HG02610 (cell line): ENCODE data around the gene SKIC8.

Experiments
- ATAC-seq: cut with Tn5 transposase; IDR thresholded peaks from one replicate; pipeline ENCODE4 v1.9.1; 2021; ENCODE audit warnings: mild to moderate bottlenecking, moderate library complexity; ENCODE audit not compliant: unreplicated experiment

Gene SKIC8

GRCh38 chr15:78292219-78292618, 7.2 kb downstream of the SKIC8 start:
- no peak for ATAC-seq

GRCh38 chr15:78291698-78292097, 7.7 kb downstream of the SKIC8 start:
- ATAC-seq: no peak

- no peak for ATAC-seq
Observed at GRCh38 chr15:78291052-78291451, 8.4 kb downstream of the SKIC8 start.

- no peak for ATAC-seq
Observed at GRCh38 chr15:78290222-78290621, 9.2 kb downstream of the SKIC8 start.

- no peak for ATAC-seq
Observed at GRCh38 chr15:78284758-78285157, 14.7 kb downstream of the SKIC8 start.

- no peak for ATAC-seq
Observed at GRCh38 chr15:78282324-78282723, 17.1 kb downstream of the SKIC8 start.

- ATAC-seq: no peak
Observed at GRCh38 chr15:78280319-78281072, 18.9 kb downstream of the SKIC8 start.

GRCh38 chr15:78276064-78276943, 23.1 kb downstream of the SKIC8 start:
- no peak for ATAC-seq

GRCh38 chr15:78274994-78275393, 24.4 kb downstream of the SKIC8 start:
- no peak for ATAC-seq

GRCh38 chr15:78272776-78273175, 26.6 kb downstream of the SKIC8 start:
- no peak for ATAC-seq

GRCh38 chr15:78272316-78272715, 27.1 kb downstream of the SKIC8 start:
- no peak for ATAC-seq

GRCh38 chr15:78266806-78267205, 32.6 kb downstream of the SKIC8 start:
- no peak for ATAC-seq

GRCh38 chr15:78266229-78266628, 33.2 kb downstream of the SKIC8 start:
- no peak for ATAC-seq

GRCh38 chr15:78265752-78266224, 33.6 kb downstream of the SKIC8 start:
- ATAC-seq: no peak

GRCh38 chr15:78265137-78265460, 34.3 kb downstream of the SKIC8 start:
- no peak for ATAC-seq

GRCh38 chr15:78264304-78265136, 34.9 kb downstream of the SKIC8 start, which contains the start of gene DNAJA4:
TSS of gene DNAJA4 (plus strand) at chr15:78264562. CDS start at chr15:78264764, 202 bp downstream.
- no peak for ATAC-seq

- no peak for ATAC-seq
Observed at GRCh38 chr15:78263907-78264303, 35.5 kb downstream of the SKIC8 start.

GRCh38 chr15:78263351-78263781, 36.0 kb downstream of the SKIC8 start:
- no peak for ATAC-seq

- no peak for ATAC-seq
Observed at GRCh38 chr15:78261062-78261461, 38.3 kb downstream of the SKIC8 start.

- no peak for ATAC-seq
Observed at GRCh38 chr15:78260489-78260888, 38.9 kb downstream of the SKIC8 start.

GRCh38 chr15:78259232-78259631, 40.2 kb downstream of the SKIC8 start:
- ATAC-seq: no peak
